NCI-H2029 treated with DMSO at 0.1 percent for 48 hours (cell line): Measurements from ENCODE around the gene TBCEL.

Source experiments
- DNase-seq: peaks from one replicate; lab custom pipeline; 2025; lab: John Stamatoyannopoulos, UW

The TBCEL gene

DNA sequence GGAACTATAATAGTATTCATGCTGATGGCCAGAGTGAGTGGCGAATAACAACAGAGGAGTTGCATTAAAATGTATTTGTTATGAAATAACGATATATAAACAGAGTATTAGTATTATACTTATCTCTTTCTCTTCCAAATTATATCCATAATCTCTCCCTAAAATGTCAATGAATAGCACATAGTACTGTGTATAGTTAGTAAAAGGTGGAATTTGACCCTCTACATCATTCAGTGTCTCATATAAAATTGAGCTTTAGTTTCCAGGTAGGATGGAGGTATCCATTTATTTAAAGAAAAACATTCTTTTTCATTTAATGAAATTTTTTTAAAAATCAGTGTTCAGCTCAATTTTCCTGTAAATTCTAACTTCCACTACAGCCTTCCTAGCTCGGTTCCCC, 42.7 kb downstream of the TBCEL start:
- DNase-seq = no peak

DNA sequence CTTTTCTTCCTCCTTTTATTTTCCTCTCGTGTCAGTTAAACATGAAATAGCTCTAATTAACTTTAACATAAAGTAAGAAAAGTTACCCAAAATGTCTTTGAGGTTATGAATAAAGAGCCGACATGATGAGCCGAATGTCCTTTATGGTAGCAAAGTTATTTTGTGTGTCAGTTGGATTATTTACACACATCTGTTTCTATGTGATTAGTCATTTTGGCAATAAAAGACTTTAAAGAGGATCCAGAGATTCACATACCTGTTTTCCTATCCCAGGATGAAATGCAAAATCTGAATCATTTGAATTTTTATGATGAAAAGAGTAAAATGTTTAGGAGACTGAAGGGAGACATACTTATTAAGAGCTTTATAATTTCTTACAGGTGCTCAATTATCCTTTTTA, 43.1 kb downstream of the TBCEL start:
- DNase-seq = no peak

DNA sequence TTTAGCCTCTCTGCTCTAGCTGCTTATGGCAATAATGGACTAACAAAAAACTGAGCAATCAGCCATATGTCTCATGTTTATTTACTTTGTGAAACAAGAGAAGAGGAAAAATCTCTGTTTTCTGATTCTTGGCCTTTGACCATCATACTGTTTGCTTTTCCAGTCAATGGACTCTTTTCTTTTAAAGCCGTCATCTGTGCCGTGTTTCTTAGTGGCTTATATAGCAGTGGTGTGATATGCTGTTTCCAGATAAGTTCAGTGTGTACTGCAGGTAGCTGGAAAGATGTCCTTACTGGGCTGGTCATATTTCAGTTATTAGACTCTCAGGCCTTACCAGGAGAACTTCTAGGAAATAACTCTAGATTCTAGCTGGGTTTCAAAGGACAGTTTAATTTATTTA, 43.6 kb downstream of the TBCEL start:
- DNase-seq = peak; percentile 80

DNA sequence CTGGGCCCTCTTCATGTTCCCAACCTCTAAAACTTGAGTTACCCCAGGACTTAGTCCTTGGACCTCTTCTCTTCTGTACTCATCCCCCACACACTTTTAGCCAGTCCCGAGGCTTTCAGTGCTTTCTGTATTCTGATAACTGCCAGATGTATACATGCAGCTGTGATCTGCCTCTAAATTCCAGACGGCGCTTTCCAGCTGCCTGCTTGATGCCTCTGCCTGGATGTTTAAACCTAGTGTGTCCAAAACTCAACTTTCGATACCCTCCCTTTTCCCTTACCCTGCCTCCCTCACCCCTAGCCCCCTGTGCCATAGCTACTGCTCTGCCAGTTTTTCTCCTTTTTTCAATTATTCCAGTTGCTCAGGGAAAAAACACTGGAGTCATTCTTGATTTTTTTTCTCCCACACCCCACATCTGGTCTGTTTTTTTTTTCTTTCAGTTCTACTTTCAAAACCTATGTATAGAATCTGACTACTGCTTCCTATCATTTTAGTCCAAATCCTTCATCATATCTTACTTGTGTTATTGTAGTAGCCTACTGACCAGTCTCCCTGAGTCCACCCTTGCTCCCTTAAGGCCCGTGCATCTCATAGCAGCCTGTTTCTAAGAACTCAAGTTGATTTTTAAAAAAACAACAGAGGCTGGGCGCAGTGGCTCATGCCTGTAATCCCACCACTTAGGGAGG, 44.2 kb downstream of the TBCEL start:
- DNase-seq = no peak

DNA sequence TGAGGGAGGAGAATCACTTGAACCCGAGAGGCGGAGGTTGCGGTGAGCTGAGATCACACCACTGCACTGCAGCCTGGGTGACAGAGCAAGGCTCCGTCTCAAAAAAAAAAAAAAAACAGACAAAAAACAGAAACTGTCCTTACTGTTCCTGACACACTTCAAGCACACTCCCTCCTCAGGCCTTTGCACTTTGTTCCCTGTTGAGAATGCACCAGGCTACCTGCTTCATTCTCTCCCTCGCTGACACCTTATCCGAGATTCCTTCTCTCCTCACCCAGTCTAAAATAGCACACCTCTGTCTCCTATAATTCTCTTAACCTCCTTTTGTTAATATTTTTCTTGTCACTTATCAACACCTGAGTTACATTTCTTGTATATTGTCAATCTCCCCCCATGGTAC, 44.9 kb downstream of the TBCEL start:
- DNase-seq = no peak

DNA sequence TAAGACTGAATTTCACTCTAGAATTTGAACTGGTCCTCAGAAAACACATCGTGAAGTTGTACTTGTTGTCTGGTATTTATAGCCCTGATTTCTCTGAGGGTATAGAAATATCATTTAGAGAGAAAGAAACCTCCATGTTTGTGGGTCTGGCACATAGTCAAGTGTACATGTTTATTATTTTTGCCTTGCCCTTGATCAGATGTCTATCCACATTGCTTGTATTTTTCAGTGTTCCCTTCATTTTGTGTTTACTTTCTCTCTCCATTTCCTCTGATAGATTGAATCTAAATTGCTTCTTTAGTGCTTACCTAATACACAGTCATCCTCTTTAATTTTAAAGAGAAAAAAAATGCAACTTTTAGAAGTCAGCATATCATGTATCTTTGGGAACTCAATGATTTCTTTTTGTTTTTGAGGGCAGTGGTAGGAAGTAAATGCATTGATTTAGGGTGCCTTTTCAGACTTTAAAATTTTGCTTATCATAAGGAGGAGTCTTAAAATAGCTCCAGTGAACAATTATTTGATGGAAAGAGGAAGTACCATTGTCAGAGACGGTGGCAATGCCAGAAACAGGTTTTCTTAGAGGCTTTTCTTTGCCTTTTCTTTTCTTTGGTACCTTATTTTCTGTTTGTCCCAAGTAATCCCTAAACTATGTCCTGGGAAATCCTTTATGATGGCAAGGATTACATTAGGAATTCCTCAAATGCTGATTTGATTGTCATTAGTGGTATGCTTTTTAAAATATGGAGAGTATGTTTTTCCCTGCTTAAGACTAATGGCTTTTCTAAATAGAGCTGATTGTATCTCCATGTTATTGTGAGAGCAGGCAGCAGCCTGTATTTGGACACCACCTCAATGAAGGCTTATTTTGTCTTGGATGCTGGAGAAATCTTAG, 47.3 kb downstream of the TBCEL start:
- DNase-seq = no peak

DNA sequence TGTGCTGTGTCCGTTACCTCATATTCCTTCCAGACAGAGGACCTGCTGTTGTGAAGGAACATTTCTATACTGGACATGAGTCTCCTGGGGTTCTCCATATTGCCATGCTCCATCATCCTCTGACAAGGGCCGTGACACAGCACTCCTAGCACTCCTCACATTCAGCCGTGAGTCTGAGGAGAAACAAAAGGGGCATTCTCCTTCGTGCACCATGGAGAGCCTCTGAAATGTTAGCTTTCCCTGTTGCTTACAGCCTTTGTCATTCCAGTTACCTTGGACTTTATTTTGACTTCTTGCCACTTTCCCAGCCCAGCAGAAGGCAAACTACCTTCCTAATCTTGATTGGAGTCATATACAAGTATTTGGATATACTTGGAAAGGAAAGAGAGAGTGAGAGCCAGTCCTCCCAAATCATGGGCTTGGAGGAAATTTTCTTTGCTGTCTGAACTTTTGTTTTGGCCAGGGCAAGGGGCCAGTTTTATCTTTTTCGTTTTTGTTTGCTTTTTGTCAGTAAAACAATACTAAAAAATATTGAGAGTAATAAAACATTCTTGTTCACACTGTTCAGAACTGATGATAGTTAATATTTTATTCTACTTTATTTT, 48.0 kb downstream of the TBCEL start:
- DNase-seq = no peak

DNA sequence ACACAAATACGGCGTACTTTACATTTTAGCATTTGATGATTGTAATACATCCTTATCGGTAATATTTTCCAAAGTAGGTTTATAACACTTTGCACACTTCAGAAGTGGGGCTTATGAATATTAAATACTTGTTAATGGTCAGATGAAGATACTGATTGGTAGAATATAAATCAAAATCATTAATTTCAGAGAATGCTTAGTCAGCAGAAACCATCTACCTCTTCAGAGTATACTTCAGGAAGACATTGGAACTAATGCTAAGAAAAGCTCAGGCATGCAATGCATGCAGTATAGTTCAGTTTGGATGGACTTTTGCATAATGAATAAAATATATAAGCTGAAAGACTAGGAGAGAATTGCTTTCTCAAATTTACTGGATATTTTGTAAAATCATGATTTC, 57.4 kb downstream of the TBCEL start:
- DNase-seq = no peak

DNA sequence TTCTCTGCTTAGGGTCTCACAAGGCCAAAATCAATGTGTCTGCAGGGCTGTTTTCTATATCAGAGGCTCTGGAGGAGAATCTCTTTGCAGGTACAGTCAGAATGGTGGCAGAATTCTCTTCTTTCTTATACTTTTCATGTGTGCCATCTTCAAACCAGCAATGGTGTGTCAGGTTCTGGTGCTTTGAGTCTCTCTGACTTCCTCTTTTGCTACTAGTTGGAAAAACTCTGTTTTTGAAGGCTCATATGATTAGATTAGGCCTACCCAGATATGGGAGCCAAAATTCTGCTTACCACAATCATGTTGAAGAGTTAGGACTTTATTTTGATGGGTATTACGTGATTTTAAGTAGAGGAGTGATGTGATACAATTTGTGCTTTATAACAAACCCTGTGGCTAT, 58.3 kb downstream of the TBCEL start:
- DNase-seq = no peak

DNA sequence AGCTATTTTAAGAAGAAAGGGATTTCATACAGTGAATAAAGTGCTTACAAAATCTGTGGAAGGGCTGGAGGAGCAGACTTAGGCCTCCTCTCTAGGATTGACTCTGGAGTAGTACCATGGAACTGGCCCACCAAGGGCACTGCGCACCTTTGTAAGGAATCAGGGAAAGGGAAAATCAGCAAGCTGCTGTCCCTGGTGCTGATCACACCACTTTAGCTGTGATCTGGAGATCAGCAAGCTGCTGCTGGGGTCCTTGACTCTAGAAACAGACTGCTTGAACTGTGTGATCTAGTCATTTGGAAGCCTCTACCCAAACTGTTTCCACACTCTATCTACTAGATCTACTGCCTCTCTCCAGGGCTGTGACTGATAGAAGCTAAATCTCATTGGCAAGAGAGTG, 58.8 kb downstream of the TBCEL start:
- no peak for DNase-seq

DNA sequence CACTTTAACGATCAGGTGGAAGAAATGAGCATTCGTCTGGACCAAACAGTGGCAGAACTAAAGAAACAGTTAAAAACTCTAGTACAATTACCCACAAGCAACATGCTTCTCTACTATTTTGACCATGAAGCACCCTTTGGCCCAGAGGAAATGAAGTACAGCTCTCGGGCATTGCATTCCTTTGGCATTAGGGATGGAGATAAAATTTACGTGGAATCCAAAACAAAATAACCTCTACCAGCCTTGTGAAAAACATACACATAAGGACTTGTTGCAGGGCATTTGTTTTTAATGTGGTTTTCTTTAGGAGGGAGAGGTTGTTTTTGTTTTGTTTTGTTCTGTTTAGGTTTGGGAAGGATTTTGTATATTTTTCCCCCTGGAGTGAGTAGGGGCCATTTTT, 63.0 kb downstream of the TBCEL start:
- no peak for DNase-seq

DNA sequence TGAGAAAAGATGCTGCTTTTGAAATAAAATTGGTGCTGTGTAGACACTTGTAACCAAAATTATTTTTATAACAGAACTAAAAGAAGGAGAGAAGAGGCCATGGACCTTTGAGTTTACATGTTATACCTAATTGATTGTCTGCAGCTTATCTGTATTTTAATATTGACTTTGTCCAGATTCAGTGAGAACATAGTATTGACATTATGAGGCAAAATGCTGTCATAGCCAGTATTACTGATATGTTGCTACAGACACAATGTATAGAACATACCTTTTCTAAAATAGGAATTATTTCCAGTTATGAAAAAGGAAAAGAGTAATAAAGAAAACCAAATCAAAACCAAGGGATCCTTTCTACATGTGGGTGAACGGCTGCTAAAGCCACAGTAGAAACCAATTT, 65.7 kb downstream of the TBCEL start:
- no peak for DNase-seq

DNA sequence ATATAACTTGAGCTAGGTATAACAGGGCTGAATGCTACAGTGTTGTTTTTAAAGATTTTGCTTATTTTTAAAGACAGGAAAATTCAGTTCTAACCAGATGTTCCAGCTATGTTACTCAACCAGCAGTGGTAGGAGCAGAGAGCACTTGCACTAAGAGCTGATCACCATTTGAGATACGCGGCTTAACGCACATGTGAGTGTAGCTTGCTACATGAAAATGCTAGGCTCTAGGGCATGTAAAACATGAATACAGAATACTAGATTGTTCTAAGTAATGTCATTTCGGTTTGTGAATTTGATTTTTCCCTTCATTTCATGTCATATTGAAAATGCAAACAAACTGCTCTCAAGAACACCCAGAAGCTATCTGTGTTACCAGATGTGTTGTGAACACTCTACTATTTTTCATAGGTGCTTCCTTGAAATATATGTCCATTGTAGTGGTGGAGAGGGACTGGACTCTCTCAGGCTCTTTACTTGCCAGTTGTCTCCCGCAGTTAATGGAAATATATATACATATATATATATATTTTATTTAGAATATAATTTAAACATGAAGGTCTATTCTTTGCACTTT, 66.3 kb downstream of the TBCEL start:
- no peak for DNase-seq

DNA sequence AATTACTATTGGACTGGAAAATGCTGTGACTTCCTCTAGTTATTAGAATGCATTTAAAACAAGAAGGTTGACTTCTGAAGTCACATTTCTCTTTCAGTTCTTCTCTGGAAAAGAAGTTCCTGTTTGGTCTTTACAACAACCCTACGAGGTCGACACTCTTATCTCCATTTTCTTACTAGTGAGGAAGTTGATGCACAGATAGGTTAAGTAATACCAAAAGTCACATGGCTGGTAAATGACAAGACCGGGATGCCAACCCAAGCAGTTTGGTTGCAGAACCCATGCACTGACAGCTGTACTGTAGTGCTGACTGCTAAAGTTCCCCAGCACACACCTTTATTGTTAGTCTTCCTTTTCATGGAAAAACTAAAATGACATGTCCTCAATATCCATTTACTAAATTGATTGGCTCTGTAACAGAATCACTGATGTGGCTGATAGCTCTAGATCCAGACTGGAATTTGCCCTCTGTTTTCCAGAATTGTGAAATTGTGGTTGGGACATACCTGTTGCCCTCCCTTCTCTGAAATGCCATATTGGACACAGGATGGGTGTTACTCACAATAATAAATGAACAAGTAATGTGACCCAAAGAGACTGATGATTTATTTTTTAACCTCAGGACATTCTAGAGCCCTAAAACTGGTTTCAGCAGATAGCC, 67.7 kb downstream of the TBCEL start:
- DNase-seq = no peak

DNA sequence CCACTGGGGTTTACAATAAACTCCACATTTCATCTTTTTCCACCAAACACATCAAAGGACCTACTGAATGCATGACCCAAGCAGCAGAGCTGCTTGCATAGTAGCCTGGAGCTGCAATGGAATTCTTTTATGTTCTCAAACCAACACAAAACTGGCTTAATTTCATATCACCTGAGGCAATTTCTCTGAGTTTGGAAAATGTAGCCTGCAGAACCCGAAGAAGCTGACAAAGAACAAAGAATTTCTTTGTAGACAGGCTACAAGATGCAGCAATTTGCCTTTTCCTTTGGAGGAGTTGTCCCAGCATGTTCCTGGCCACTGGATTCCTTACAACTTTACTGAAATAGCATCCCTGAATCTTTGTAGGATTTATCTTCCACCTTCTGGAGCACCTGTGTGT, 71.7 kb downstream of the TBCEL start:
- DNase-seq = no peak

DNA sequence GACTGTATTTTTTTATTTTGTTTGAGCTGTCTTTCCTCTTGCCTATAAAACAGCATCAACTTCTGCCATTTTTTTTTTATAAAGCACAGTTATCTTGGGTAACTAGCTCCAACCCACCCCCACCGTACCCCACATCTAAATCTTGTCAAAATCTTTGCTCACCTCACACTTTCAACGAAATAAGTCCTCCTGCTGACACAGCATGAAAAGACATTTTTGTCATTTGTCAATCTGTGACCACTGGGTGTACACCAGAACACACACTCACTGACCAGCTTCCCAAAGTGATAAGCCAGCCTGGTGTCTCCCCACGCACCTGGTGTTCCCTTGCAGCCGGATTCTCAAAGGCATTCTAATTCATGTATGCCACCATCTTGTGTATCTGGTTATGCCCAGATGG, 75.5 kb downstream of the TBCEL start:
- no peak for DNase-seq

DNA sequence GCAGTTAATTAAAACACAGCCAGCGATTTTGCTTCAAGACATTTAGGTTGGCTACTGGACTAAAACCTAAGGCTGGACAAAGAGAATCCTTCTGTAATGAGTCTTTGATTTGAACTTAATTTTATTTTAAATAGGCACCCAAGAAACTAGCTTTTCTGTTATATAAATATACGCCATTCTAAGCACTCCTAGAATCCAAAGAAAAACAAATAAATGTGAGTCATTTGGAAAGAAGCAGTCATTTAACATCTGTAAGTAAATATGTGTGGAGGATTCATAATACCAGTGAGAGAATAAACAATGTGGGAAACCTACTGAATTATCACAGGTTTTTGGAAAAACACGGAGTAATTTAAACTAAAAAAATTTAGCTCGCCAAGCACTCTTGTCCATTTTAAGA, 76.0 kb downstream of the TBCEL start:
- no peak for DNase-seq

DNA sequence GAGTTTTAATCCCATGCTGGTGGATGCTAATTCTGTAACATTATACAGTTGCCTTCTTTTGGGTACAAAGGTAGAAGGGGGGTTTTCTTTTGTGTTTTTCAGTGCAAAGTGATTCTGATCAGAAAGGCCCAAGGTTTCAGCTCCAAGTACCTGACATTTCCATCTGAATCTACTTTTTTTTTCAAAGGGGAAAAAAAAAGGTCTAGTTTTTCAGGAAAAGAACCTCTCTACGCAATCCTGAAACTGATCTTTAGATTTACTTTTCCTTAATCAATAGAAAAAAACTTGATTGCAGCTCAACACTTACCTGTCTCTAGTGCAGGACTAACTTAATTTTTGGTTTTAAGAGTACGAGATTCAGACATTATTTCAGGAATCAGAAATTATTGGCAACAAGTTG, 77.0 kb downstream of the TBCEL start, which contains the start of gene TECTA:
TECTA (plus strand) TSS at position 301 of the 400 bp plus-strand sequence. CDS start 1,423 bp downstream, outside the sequence.
- DNase-seq = no peak

DNA sequence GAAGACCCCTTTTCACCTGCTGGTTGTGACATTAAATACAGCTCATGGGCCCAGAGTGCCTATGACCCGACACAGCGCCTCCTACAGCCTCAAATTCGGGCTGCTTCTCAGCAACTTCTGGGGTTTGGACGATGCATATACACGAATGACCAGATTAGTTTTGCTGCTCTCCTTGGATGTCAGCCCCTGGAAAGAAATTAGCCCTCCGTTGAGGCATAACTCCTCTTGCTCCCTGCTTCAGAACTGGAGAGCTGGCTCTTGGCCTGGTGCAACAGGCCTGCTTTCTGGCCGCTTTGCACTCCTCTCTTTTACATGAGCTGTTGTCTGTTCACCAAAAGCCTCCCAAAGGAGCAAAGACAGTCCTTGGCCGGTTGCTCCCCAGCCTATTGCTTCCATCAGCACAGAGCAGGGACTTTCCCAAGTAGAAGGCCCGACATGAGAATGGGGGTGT, 80.4 kb downstream of the TBCEL start:
- no peak for DNase-seq

DNA sequence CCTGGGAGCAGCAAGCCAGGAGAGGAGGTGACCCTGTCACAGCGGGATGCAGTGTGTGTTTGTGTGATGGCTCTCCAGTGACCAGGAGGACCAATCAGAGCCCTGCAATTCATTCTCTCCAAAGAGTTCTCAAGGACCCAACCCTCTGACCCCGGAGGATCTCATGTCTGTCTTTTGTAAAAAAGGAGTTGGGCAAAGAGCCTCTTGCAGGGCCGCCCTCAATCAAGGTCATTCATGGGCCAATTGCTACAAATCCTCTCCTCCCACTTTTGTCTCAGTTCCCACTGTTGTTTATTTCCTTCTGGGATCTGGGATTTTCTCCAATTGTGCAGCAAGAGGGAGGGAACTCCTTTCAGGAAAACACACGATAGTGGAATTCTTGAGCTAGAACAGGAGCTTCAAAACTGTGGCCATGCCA, 81.2 kb downstream of the TBCEL start:
- no peak for DNase-seq

DNA sequence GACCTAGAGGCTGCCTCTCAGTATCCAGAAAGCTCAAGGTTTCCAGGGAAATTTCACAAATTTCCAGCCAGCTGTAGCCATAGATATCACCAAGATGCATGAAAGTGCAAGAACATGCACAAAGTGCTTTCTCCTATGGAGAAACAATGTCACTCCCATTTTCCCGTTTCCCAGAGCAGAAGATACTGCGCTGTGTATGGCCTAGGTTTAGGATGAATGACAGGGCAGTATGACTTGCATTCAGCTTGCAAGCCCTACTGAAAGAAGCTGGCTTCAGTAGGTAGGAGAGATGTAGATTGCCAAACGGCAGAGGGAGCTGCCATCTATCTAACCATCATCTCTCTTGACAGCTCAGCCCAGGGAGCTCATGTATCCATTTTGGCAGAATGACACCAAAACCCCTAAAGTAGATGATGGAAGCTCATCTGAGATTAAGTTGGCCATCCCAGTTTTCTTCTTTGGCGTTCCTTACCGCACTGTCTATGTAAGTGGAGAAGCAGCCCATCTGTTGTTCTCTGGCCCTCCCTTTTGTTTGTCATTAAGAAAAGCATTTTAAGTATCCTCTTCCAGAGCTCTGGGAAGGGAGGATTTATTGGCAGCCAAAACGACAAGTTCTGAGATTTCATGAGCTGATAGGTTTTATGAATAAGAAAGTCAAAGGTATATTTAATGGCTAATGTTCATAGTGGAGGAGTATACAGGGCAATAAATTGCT, 81.7 kb downstream of the TBCEL start:
- no peak for DNase-seq
